HL-60 (cell line): Measurements from ENCODE around the gene SP2.

Experiments
- CTCF ChIP-seq: IDR thresholded peaks from one replicate; pipeline ENCODE4 v1.5.1; 2011; ENCODE audit warnings: low read length, control low read depth, inconsistent platforms; ENCODE audit not compliant: insufficient read depth
- GABPA ChIP-seq: IDR thresholded peaks from 2 replicates; pipeline ENCODE4 v1.6.1; 2012; ENCODE audit warnings: low read depth
- REST ChIP-seq: IDR thresholded peaks from 2 replicates; pipeline ENCODE4 v1.6.1; 2012; ENCODE audit warnings: low read depth; ENCODE audit not compliant: insufficient replicate concordance
- SPI1 ChIP-seq: IDR thresholded peaks from 2 replicates; pipeline ENCODE4 v1.6.1; 2012; ENCODE audit warnings: low read depth, mild to moderate bottlenecking, borderline replicate concordance

- no peak for TF ChIP-seq CTCF
- TF ChIP-seq SPI1: no peak
- TF ChIP-seq GABPA: no peak
- TF ChIP-seq REST: no peak
Observed at GRCh38 chr17:47853616-47854015, 42.4 kb upstream of the SP2 start.
